Skeletal muscle satellite cell (primary cell): ENCODE measurements around the gene GPX7.
"Not testable (repeated sequence)": the region's sequence is repeated elsewhere in the genome, so short reads cannot be mapped to it uniquely, and the experiment has no call there.

Experiments
- H3K27me3 ChIP-seq: 2 replicates; pipeline ENCODE4 v1.7.0; 2013; ENCODE audit warnings: low read length; ENCODE audit not compliant: control insufficient read depth, insufficient read depth
- H3K36me3 ChIP-seq: 2 replicates; pipeline ENCODE4 v1.7.0; 2013; ENCODE audit warnings: mild to moderate bottlenecking, control low read depth, low read length; ENCODE audit not compliant: insufficient read depth
- H3K4me1 ChIP-seq: 2 replicates; pipeline ENCODE4 v1.7.0; 2013; ENCODE audit warnings: low read length; ENCODE audit not compliant: control insufficient read depth, insufficient read depth
- H3K4me2 ChIP-seq: 2 replicates; pipeline ENCODE4 v1.7.0; 2013; ENCODE audit warnings: mild to moderate bottlenecking, low read length
- H3K4me3 ChIP-seq: 2 replicates; pipeline ENCODE4 v1.7.0; 2013; ENCODE audit warnings: low read length
- H3K9ac ChIP-seq: 2 replicates; pipeline ENCODE4 v1.7.0; 2013; ENCODE audit warnings: mild to moderate bottlenecking, low read depth, low read length, moderate library complexity
- H3K9me3 ChIP-seq: replicated peaks from 2 replicates; pipeline ENCODE4 v1.7.0; 2013; ENCODE audit warnings: mild to moderate bottlenecking, control low read depth, low read length

Gene GPX7

GRCh38 chr1:52569449-52570210 is 32.5 kb upstream of the GPX7 start:
- H3K9ac ChIP-seq: no peak overlapping the region
- H3K4me3 ChIP-seq: no peak overlapping the region
- peaks cover 20% of the 10 kb centered on the region for H3K27me3 ChIP-seq
- H3K4me2 ChIP-seq: no peak overlapping the region
- H3K4me1 ChIP-seq: peaks cover 3% of the 10 kb centered on the region
- H3K36me3 ChIP-seq: no peaks in the 10 kb centered on the region
- no peaks in the 10 kb centered on the region for H3K9me3 ChIP-seq

- Histone ChIP-seq H3K4me2 (no peak overlapping the region), H3K4me3 (no peak overlapping the region), H3K9ac (no peak overlapping the region), H3K9me3 (no peaks in the 10 kb centered on the region), H3K27me3 (peaks cover 20% of the 10 kb centered on the region), H3K36me3 (no peaks in the 10 kb centered on the region), H3K4me1 (peaks cover 6% of the 10 kb centered on the region)
These were observed 30.4 kb upstream of the GPX7 start for GRCh38 chr1:52571783-52572182.

GRCh38 chr1:52572387-52572786 is 29.8 kb upstream of the GPX7 start:
- Histone ChIP-seq H3K4me2 (no peak overlapping the region), H3K9ac (no peak overlapping the region), H3K36me3 (no peaks in the 10 kb centered on the region), H3K4me3 (no peak overlapping the region), H3K4me1 (peaks cover 6% of the 10 kb centered on the region), H3K27me3 (peaks cover 20% of the 10 kb centered on the region), H3K9me3 (no peaks in the 10 kb centered on the region)

GRCh38 chr1:52574594-52574993 is 27.6 kb upstream of the GPX7 start:
- no peaks in the 10 kb centered on the region for H3K9me3 ChIP-seq
- peaks cover 6% of the 10 kb centered on the region for H3K4me1 ChIP-seq
- H3K9ac ChIP-seq: no peak overlapping the region
- H3K4me3 ChIP-seq: no peak overlapping the region
- H3K27me3 ChIP-seq: peaks cover 2% of the 10 kb centered on the region
- no peak overlapping the region for H3K4me2 ChIP-seq
- H3K36me3 ChIP-seq: no peaks in the 10 kb centered on the region

GRCh38 chr1:52576074-52576473 is 26.1 kb upstream of the GPX7 start:
- Histone ChIP-seq H3K4me1 (peaks cover 6% of the 10 kb centered on the region), H3K9me3 (no peaks in the 10 kb centered on the region), H3K36me3 (no peaks in the 10 kb centered on the region), H3K9ac (no peak overlapping the region), H3K27me3 (peaks cover 7% of the 10 kb centered on the region), H3K4me2 (no peak overlapping the region), H3K4me3 (no peak overlapping the region)

GRCh38 chr1:52578066-52578465 is 24.1 kb upstream of the GPX7 start:
- not testable (repeated sequence) for H3K9ac ChIP-seq, H3K4me2 ChIP-seq, H3K4me3 ChIP-seq, H3K4me1 ChIP-seq, H3K36me3 ChIP-seq, H3K9me3 ChIP-seq
- peaks cover 15% of the 10 kb centered on the region for H3K27me3 ChIP-seq

- H3K4me1 ChIP-seq: peaks cover 4% of the 10 kb centered on the region
- H3K9ac ChIP-seq: no peak overlapping the region
- no peaks in the 10 kb centered on the region for H3K36me3 ChIP-seq
- H3K27me3 ChIP-seq: peaks cover 23% of the 10 kb centered on the region
- H3K4me2 ChIP-seq: no peak overlapping the region
- H3K9me3 ChIP-seq: no peaks in the 10 kb centered on the region
- H3K4me3 ChIP-seq: no peak overlapping the region
These were observed 22.8 kb upstream of the GPX7 start for GRCh38 chr1:52579415-52579814.

- no peaks in the 10 kb centered on the region for H3K36me3 ChIP-seq
- no peaks in the 10 kb centered on the region for H3K9me3 ChIP-seq
- H3K4me2 ChIP-seq: no peak overlapping the region
- H3K4me3 ChIP-seq: no peak overlapping the region
- H3K9ac ChIP-seq: no peak overlapping the region
- H3K27me3 ChIP-seq: peaks cover 28% of the 10 kb centered on the region
- no peaks in the 10 kb centered on the region for H3K4me1 ChIP-seq
These were observed 21.9 kb upstream of the GPX7 start for GRCh38 chr1:52580283-52580682.

- H3K4me2 ChIP-seq: no peak overlapping the region
- peaks cover 37% of the 10 kb centered on the region for H3K27me3 ChIP-seq
- H3K9me3 ChIP-seq: no peaks in the 10 kb centered on the region
- H3K9ac ChIP-seq: no peak overlapping the region
- no peaks in the 10 kb centered on the region for H3K36me3 ChIP-seq
- H3K4me3 ChIP-seq: no peak overlapping the region
- no peaks in the 10 kb centered on the region for H3K4me1 ChIP-seq
These were observed 20.0 kb upstream of the GPX7 start for GRCh38 chr1:52582116-52582696.

- H3K9me3 ChIP-seq: no peaks in the 10 kb centered on the region
- H3K27me3 ChIP-seq: peaks cover 44% of the 10 kb centered on the region
- no peaks in the 10 kb centered on the region for H3K4me1 ChIP-seq
- H3K4me2 ChIP-seq: no peak overlapping the region
- H3K36me3 ChIP-seq: no peaks in the 10 kb centered on the region
- no peak overlapping the region for H3K4me3 ChIP-seq
- no peak overlapping the region for H3K9ac ChIP-seq
These were observed 16.7 kb upstream of the GPX7 start for GRCh38 chr1:52585474-52585873.

GRCh38 chr1:52588027-52588426 is 14.1 kb upstream of the GPX7 start:
- H3K4me3 ChIP-seq: no peak overlapping the region
- H3K9me3 ChIP-seq: no peaks in the 10 kb centered on the region
- no peaks in the 10 kb centered on the region for H3K4me1 ChIP-seq
- H3K36me3 ChIP-seq: no peaks in the 10 kb centered on the region
- peaks cover 32% of the 10 kb centered on the region for H3K27me3 ChIP-seq
- H3K4me2 ChIP-seq: no peak overlapping the region
- H3K9ac ChIP-seq: no peak overlapping the region

- Histone ChIP-seq H3K4me3 (no peak overlapping the region), H3K4me2 (no peak overlapping the region), H3K4me1 (no peaks in the 10 kb centered on the region), H3K9ac (no peak overlapping the region), H3K9me3 (no peaks in the 10 kb centered on the region), H3K36me3 (no peaks in the 10 kb centered on the region), H3K27me3 (peaks cover 32% of the 10 kb centered on the region)
These were observed 13.6 kb upstream of the GPX7 start for GRCh38 chr1:52588535-52588934.
